ENCODE measurements around the gene KNCN. TPM values are rescaled to one million over a fixed set of nuclear protein-coding genes. Genes with fewer than 3 reads are reported as not detected.

KNCN gene
- total RNA-seq, 1 experiment from 2014 or later: not detected

GRCh38 chr1:46556822-46557221 lies 5.4 kb upstream of the KNCN start (continued):
- TF ChIP-seq, protein P1, sequence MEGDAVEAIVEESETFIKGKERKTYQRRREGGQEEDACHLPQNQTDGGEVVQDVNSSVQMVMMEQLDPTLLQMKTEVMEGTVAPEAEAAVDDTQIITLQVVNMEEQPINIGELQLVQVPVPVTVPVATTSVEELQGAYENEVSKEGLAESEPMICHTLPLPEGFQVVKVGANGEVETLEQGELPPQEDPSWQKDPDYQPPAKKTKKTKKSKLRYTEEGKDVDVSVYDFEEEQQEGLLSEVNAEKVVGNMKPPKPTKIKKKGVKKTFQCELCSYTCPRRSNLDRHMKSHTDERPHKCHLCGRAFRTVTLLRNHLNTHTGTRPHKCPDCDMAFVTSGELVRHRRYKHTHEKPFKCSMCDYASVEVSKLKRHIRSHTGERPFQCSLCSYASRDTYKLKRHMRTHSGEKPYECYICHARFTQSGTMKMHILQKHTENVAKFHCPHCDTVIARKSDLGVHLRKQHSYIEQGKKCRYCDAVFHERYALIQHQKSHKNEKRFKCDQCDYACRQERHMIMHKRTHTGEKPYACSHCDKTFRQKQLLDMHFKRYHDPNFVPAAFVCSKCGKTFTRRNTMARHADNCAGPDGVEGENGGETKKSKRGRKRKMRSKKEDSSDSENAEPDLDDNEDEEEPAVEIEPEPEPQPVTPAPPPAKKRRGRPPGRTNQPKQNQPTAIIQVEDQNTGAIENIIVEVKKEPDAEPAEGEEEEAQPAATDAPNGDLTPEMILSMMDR (IDR thresholded peaks at IDR 0.05): no peak
- TF ChIP-seq ZNF138 (CRISPR knock-in tag; conservative IDR thresholded peaks at IDR 0.05) (no peak), TP53 (CRISPR knock-in tag; IDR thresholded peaks at IDR 0.05) (no peak), PRRX2 (CRISPR knock-in tag; IDR thresholded peaks at IDR 0.05) (no peak)

- Mint-ChIP-seq H3K27ac (no peak overlapping the region), H3K27me3 (ENCODE audit: low read depth) (no peaks in the 10 kb centered on the region), H3K36me3 (no peaks in the 10 kb centered on the region), H3K4me1 (peaks cover 29% of the 10 kb centered on the region), H3K4me3 (no peak overlapping the region), H3K9me3 (no peaks in the 10 kb centered on the region)
- ChIA-PET POLR2A (no interaction called here), CTCF (interaction anchor here (0.9 to 2.4 kb wide), 4 partner anchors 48 to 169 kb away, joined by 4 to 20 read pairs (median 10); partner anchors contain the start of gene MKNK1)
- DNase-seq (ENCODE audit: low spot score) (no peak), ATAC-seq (no peak)
- TF ChIP-seq CDX4 (CRISPR knock-in tag; IDR thresholded peaks at IDR 0.05; ENCODE audit: borderline replicate concordance) (no peak), ZNF121 (CRISPR knock-in tag; IDR thresholded peaks at IDR 0.05) (peak; percentile 46; the same call in 1 of the 2 replicates)
Measured at GRCh38 chr1:46555826-46556619, 4.6 kb upstream of the KNCN start.

GRCh38 chr1:46554597-46555381 lies 3.3 kb upstream of the KNCN start:
- ATAC-seq (no peak), DNase-seq (ENCODE audit: low spot score) (peak; percentile 27)
- no peaks in the 10 kb centered on the region for H3K9me3 Mint-ChIP-seq
- H3K4me3 Mint-ChIP-seq: no peak overlapping the region
- POLR2A ChIA-PET: no interaction called here
- no peaks in the 10 kb centered on the region for H3K27me3 Mint-ChIP-seq (ENCODE audit: low read depth)
- peaks cover 36% of the 10 kb centered on the region for H3K4me1 Mint-ChIP-seq
- H3K27ac Mint-ChIP-seq: no peak overlapping the region
- CTCF ChIA-PET: interaction anchor here (0.6 to 2.4 kb wide), 7 partner anchors 21 to 170 kb away, joined by 3 to 20 read pairs (median 5); partner anchors contain the start of gene MKNK1
- H3K36me3 Mint-ChIP-seq: no peaks in the 10 kb centered on the region
- TF ChIP-seq ZMAT4 (CRISPR knock-in tag; IDR thresholded peaks at IDR 0.05) (no peak), ARID4B (CRISPR knock-in tag; IDR thresholded peaks at IDR 0.05; ENCODE audit: borderline replicate concordance) (no peak), ZNF416 (CRISPR knock-in tag; IDR thresholded peaks at IDR 0.05) (no peak), ATF2 (CRISPR knock-in tag; IDR thresholded peaks at IDR 0.05; ENCODE audit: borderline replicate concordance, low read depth) (no peak), ZNF317 (CRISPR knock-in tag; IDR thresholded peaks at IDR 0.05; ENCODE audit: borderline replicate concordance, low read depth) (no peak), GTF2I (CRISPR knock-in tag; conservative IDR thresholded peaks at IDR 0.05) (no peak), ATF1 (CRISPR knock-in tag; IDR thresholded peaks at IDR 0.05) (no peak), ERG (CRISPR knock-in tag; IDR thresholded peaks at IDR 0.05) (no peak), ZNF263 (CRISPR knock-in tag; IDR thresholded peaks at IDR 0.05; ENCODE audit: low read depth) (no peak)
- TF ChIP-seq, protein P2, sequence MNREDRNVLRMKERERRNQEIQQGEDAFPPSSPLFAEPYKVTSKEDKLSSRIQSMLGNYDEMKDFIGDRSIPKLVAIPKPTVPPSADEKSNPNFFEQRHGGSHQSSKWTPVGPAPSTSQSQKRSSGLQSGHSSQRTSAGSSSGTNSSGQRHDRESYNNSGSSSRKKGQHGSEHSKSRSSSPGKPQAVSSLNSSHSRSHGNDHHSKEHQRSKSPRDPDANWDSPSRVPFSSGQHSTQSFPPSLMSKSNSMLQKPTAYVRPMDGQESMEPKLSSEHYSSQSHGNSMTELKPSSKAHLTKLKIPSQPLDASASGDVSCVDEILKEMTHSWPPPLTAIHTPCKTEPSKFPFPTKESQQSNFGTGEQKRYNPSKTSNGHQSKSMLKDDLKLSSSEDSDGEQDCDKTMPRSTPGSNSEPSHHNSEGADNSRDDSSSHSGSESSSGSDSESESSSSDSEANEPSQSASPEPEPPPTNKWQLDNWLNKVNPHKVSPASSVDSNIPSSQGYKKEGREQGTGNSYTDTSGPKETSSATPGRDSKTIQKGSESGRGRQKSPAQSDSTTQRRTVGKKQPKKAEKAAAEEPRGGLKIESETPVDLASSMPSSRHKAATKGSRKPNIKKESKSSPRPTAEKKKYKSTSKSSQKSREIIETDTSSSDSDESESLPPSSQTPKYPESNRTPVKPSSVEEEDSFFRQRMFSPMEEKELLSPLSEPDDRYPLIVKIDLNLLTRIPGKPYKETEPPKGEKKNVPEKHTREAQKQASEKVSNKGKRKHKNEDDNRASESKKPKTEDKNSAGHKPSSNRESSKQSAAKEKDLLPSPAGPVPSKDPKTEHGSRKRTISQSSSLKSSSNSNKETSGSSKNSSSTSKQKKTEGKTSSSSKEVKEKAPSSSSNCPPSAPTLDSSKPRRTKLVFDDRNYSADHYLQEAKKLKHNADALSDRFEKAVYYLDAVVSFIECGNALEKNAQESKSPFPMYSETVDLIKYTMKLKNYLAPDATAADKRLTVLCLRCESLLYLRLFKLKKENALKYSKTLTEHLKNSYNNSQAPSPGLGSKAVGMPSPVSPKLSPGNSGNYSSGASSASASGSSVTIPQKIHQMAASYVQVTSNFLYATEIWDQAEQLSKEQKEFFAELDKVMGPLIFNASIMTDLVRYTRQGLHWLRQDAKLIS (CRISPR knock-in tag; IDR thresholded peaks at IDR 0.05; ENCODE audit: borderline replicate concordance): no peak

Measured in WTC11 (cell line).